ENCODE data around the gene SF3B6.
"Not testable (repeated sequence)": the region's sequence is repeated elsewhere in the genome, so short reads cannot be mapped to it uniquely, and the experiment has no call there.

Gene SF3B6

GRCh38 chr2:24075915-24076848 is at the start of gene SF3B6:
TSS of gene SF3B6 (minus strand) at chr2:24076326. CDS start at chr2:24076229, 97 bp downstream.
- peak; percentile 100 for DNase-seq

GRCh38 chr2:24123922-24124580 is 47.9 kb upstream of the SF3B6 start:
- no peak for DNase-seq

- DNase-seq = peak; percentile 89
Observed at GRCh38 chr2:24123195-24123921, 47.2 kb upstream of the SF3B6 start, which contains the start of the genes FAM228B and PFN4. TSS of gene FAM228B (plus strand) at chr2:24123469. CDS start at chr2:24124362, 893 bp downstream. TSS of gene PFN4 (minus strand) at chr2:24123334. CDS start at chr2:24122535, 799 bp downstream.

- no peak for DNase-seq
Observed at GRCh38 chr2:24122366-24123194, 46.5 kb upstream of the SF3B6 start.

- DNase-seq = no peak
Observed at GRCh38 chr2:24121469-24121868, 45.3 kb upstream of the SF3B6 start.

- no peak for DNase-seq
Observed at GRCh38 chr2:24121066-24121465, 44.9 kb upstream of the SF3B6 start.

- no peak for DNase-seq
Observed at GRCh38 chr2:24117902-24118301, 41.8 kb upstream of the SF3B6 start.

- DNase-seq = no peak
Observed at GRCh38 chr2:24115057-24115456, 38.9 kb upstream of the SF3B6 start.

GRCh38 chr2:24111407-24111901 is 35.3 kb upstream of the SF3B6 start:
- no peak for DNase-seq

- DNase-seq = no peak
Observed at GRCh38 chr2:24110660-24111303, 34.7 kb upstream of the SF3B6 start.

GRCh38 chr2:24109431-24109830 is 33.3 kb upstream of the SF3B6 start:
- not testable (repeated sequence) for DNase-seq

- DNase-seq = no peak
Observed at GRCh38 chr2:24107336-24107735, 31.2 kb upstream of the SF3B6 start.

- no peak for DNase-seq
Observed at GRCh38 chr2:24106786-24107185, 30.7 kb upstream of the SF3B6 start.

- DNase-seq = no peak
Observed at GRCh38 chr2:24105816-24106215, 29.7 kb upstream of the SF3B6 start.

GRCh38 chr2:24104906-24105305 is 28.8 kb upstream of the SF3B6 start:
- DNase-seq = no peak

GRCh38 chr2:24104110-24104650 is 28.1 kb upstream of the SF3B6 start:
- DNase-seq = no peak

GRCh38 chr2:24102677-24103076 is 26.6 kb upstream of the SF3B6 start:
- no peak for DNase-seq

GRCh38 chr2:24101992-24102391 is 25.9 kb upstream of the SF3B6 start:
- DNase-seq = no peak

- not testable (repeated sequence) for DNase-seq
Observed at GRCh38 chr2:24100732-24101131, 24.6 kb upstream of the SF3B6 start.

GRCh38 chr2:24095171-24095677 is 19.1 kb upstream of the SF3B6 start:
- not testable (repeated sequence) for DNase-seq

- not testable (repeated sequence) for DNase-seq
Observed at GRCh38 chr2:24093270-24093669, 17.1 kb upstream of the SF3B6 start.

All from inflammatory macrophage treated with lipopolysaccharide for 4 hours (primary cell).